Measurements from ENCODE around the gene NPAS1. TPM values are rescaled to one million over a fixed set of nuclear protein-coding genes. Genes with fewer than 3 reads are reported as not detected.

NPAS1 gene
- total and polyA plus RNA-seq, 2 of the 13 experiments (the other 11 are each of a cell fraction or from before 2014, with no cell fraction given) = 0.35 to 2.9 TPM

- DNase-seq (ENCODE audit: low spot score) (no peak), ATAC-seq (no peak), FAIRE-seq (no peak)
- intact Hi-C loops (cut with micrococcal nuclease; ENCODE audit: unreplicated experiment) = no loop called here
- TF ChIP-seq ZNF556 (CRISPR knock-in tag; IDR thresholded peaks at IDR 0.05; ENCODE audit: borderline replicate concordance) (no peak), POLR2A (IDR thresholded peaks at IDR 0.05; ENCODE audit: insufficient read depth in 1 of 2, low read depth in 2 of 2, low read length in 2 of 2) (no peak), ZNF75D (CRISPR knock-in tag; IDR thresholded peaks at IDR 0.05; ENCODE audit: borderline replicate concordance) (no peak), ZBTB3 (CRISPR knock-in tag; IDR thresholded peaks at IDR 0.05; ENCODE audit: borderline replicate concordance, low read depth) (no peak), ZNF629 (CRISPR knock-in tag; conservative IDR thresholded peaks at IDR 0.05) (no peak)
- TF ChIP-seq, protein P1, sequence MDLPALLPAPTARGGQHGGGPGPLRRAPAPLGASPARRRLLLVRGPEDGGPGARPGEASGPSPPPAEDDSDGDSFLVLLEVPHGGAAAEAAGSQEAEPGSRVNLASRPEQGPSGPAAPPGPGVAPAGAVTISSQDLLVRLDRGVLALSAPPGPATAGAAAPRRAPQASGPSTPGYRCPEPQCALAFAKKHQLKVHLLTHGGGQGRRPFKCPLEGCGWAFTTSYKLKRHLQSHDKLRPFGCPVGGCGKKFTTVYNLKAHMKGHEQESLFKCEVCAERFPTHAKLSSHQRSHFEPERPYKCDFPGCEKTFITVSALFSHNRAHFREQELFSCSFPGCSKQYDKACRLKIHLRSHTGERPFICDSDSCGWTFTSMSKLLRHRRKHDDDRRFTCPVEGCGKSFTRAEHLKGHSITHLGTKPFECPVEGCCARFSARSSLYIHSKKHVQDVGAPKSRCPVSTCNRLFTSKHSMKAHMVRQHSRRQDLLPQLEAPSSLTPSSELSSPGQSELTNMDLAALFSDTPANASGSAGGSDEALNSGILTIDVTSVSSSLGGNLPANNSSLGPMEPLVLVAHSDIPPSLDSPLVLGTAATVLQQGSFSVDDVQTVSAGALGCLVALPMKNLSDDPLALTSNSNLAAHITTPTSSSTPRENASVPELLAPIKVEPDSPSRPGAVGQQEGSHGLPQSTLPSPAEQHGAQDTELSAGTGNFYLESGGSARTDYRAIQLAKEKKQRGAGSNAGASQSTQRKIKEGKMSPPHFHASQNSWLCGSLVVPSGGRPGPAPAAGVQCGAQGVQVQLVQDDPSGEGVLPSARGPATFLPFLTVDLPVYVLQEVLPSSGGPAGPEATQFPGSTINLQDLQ (CRISPR knock-in tag; IDR thresholded peaks at IDR 0.05) = no peak
- no peaks in the 10 kb centered on the region for H3K9me3 ChIP-seq (ENCODE audit: low read length)
- H3K27me3 ChIP-seq (ENCODE audit: control insufficient read depth in 1 of 2, insufficient read depth in 2 of 2, low read length in 2 of 2) = no peaks in the 10 kb centered on the region
- H3K4me3 ChIP-seq (replicated peaks in 1 of 3; ENCODE audit: insufficient read depth in 1 of 3, low read depth in 2 of 3, low read length in 3 of 3) = no peak overlapping the region
- H3K9ac ChIP-seq (ENCODE audit: insufficient read depth, low read depth, low read length) = no peak overlapping the region; the same call in 1 of the 2 replicates
- 89% methylated on average over 13 of the region's 16 CpGs for WGBS (ENCODE audit: low lambda C conversion rate)
- H3K79me2 ChIP-seq (ENCODE audit: insufficient read depth, low read length) = peaks cover 17% of the 10 kb centered on the region
- in situ Hi-C loops (cut with HindIII; ENCODE audit: extremely low pct_ligation_motif_present, low pct_unique_long_range_greater_than_20kb) = no loop called here
- no peak overlapping the region for H3K4me2 ChIP-seq (ENCODE audit: low read depth, low read length)
- POLR2A ChIA-PET = no interaction called here
- H3K27ac ChIP-seq (ENCODE audit: extremely low read length, insufficient read depth, low read length) = no peak overlapping the region
- no peaks in the 10 kb centered on the region for H4K20me1 ChIP-seq (ENCODE audit: insufficient read depth, low read length)
- BruUV-seq (replicated peaks) = no TSS peak
- H2AFZ ChIP-seq (ENCODE audit: low read length) = no peak overlapping the region
- H3K4me1 ChIP-seq (ENCODE audit: insufficient read depth, low read length) = peaks cover 45% of the 10 kb centered on the region
- peaks cover 14 to 35% of the 10 kb centered on the region in 2 experiments for H3K36me3 ChIP-seq (replicated peaks in 1 of 2; ENCODE audit: control insufficient read depth in 1 of 2, insufficient read depth in 2 of 2, low read length in 2 of 2)
- CTCF ChIA-PET (ENCODE audit: low intra/inter-chr PET ratio, low total read pairs) = no interaction called here
Measured at GRCh38 chr19:46975011-46975924, 44.4 kb upstream of the NPAS1 start.
